IPS DF 6.9 (cell line): ENCODE data around the gene PPP1R12A.

ENCODE experiments used
- DNase-seq: peaks from one replicate; pipeline ENCODE4 v3.0.0-alpha.2; 2013; ENCODE audit warnings: low read depth, low spot score
- H3K27ac ChIP-seq: one replicate; pipeline ENCODE4 v1.5.1; 2013; ENCODE audit warnings: low read length, control low read depth
- H3K27me3 ChIP-seq: 2 replicates; pipeline ENCODE4 v1.6.1; 2013; ENCODE audit warnings: mild to moderate bottlenecking, low read length; ENCODE audit not compliant: control insufficient read depth, insufficient read depth
- H3K36me3 ChIP-seq: 2 replicates; pipeline ENCODE4 v1.6.1; 2013; ENCODE audit warnings: low read length; ENCODE audit not compliant: control insufficient read depth, insufficient read depth
- H3K4me1 ChIP-seq: 2 replicates; pipeline ENCODE4 v1.6.1; 2013; ENCODE audit warnings: low read length; ENCODE audit not compliant: control insufficient read depth, insufficient read depth
- H3K4me3 ChIP-seq: 2 replicates; pipeline ENCODE4 v1.5.1; 2013; ENCODE audit warnings: mild to moderate bottlenecking, low read length
- H3K9me3 ChIP-seq: 2 replicates; pipeline ENCODE4 v1.6.1; 2013; ENCODE audit warnings: low read length, inconsistent platforms; ENCODE audit not compliant: control insufficient read depth, insufficient read depth
- WGBS: extraction: QIAGEN DNeasy Blood & Tissue Kit; methylation state at CpG from one replicate; pipeline ENCODE4 v1.1.7; 2013; ENCODE audit warnings: mixed read lengths, missing lambda C conversion rate; ENCODE audit not compliant: insufficient read length, insufficient coverage; 5-methylcytosine and 5-hydroxymethylcytosine counted together

PPP1R12A gene

GRCh38 chr12:79874665-79875064 lies 60.2 kb downstream of the PPP1R12A start:
- no peaks in the 10 kb centered on the region for H3K9me3 ChIP-seq
- no peak overlapping the region for H3K4me3 ChIP-seq
- no peaks in the 10 kb centered on the region for H3K36me3 ChIP-seq
- DNase-seq = peak; percentile 16
- H3K27me3 ChIP-seq = no peaks in the 10 kb centered on the region
- H3K27ac ChIP-seq = no peak overlapping the region
- H3K4me1 ChIP-seq = no peaks in the 10 kb centered on the region

DNA sequence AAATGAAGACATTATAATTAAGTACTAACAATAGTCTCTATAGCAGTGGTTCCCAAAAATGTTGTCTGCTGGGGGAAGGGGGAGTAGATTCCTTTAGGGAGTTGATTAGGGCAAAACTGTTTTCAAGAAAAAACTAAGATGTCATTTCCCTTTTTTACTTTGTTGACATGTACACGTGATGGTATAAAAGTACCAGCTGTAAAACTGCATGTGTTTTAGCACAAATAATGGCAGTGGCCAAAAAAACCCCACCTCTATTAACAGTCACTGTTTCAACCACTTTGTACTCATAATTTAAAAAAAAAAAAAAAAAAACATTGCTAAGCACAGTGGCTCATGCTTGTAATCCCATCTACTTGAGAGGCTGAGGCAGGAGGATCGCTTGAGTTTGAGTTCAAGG lies 61.7 kb downstream of the PPP1R12A start:
- WGBS = no CpG with 5 or more reads among the region's 2 CpGs

GRCh38 chr12:79871621-79872020 lies 63.3 kb downstream of the PPP1R12A start:
- no peaks in the 10 kb centered on the region for H3K4me1 ChIP-seq
- DNase-seq = no peak
- no CpG with 5 or more reads among the region's 7 CpGs for WGBS

More for the DNA sequence above, 61.7 kb downstream of the PPP1R12A start:
- DNase-seq = no peak
- Histone ChIP-seq H3K4me3 (no peak overlapping the region), H3K9me3 (no peaks in the 10 kb centered on the region), H3K4me1 (no peaks in the 10 kb centered on the region), H3K36me3 (no peaks in the 10 kb centered on the region), H3K27ac (no peak overlapping the region), H3K27me3 (no peaks in the 10 kb centered on the region)

GRCh38 chr12:79870916-79871315 lies 64.0 kb downstream of the PPP1R12A start:
- Histone ChIP-seq H3K27me3 (no peaks in the 10 kb centered on the region), H3K36me3 (no peaks in the 10 kb centered on the region), H3K4me3 (no peak overlapping the region), H3K27ac (no peak overlapping the region), H3K9me3 (no peaks in the 10 kb centered on the region), H3K4me1 (no peaks in the 10 kb centered on the region)
- DNase-seq = no peak

More at GRCh38 chr12:79871621-79872020, 63.3 kb downstream of the PPP1R12A start:
- no peaks in the 10 kb centered on the region for H3K27me3 ChIP-seq
- H3K36me3 ChIP-seq = no peaks in the 10 kb centered on the region
- H3K4me3 ChIP-seq = no peak overlapping the region
- no peak overlapping the region for H3K27ac ChIP-seq
- no peaks in the 10 kb centered on the region for H3K9me3 ChIP-seq

DNA sequence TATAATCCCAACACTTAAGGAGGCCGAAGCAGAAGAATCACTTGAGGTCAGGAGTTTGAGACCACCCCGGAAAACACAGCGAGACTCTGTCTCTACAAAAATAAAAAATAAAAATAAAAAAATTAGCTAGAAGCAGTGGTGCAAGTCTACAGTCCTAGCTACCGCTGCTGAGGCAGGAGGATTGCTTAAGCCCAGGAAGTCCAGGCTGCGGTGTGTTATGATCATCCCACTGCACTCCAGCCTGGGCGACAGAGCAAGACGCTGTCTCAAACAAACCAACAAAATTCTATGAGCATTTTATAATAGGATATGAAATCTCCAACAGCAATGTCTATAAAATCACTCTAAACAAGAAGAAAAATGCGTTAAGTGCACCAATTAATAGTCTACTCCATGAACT lies 75.3 kb downstream of the PPP1R12A start:
- DNase-seq = no peak
- no peak overlapping the region for H3K4me3 ChIP-seq
- no peaks in the 10 kb centered on the region; the same call in 1 of the 2 replicates for H3K4me1 ChIP-seq
- H3K27me3 ChIP-seq = no peaks in the 10 kb centered on the region
- no CpG with 5 or more reads among the region's 8 CpGs for WGBS
- no peak overlapping the region for H3K27ac ChIP-seq
- no peaks in the 10 kb centered on the region for H3K36me3 ChIP-seq
- H3K9me3 ChIP-seq = no peaks in the 10 kb centered on the region

GRCh38 chr12:79858518-79858917 lies 76.4 kb downstream of the PPP1R12A start:
- no CpG with 5 or more reads among the region's 1 CpG for WGBS
- Histone ChIP-seq H3K9me3 (no peaks in the 10 kb centered on the region), H3K36me3 (no peaks in the 10 kb centered on the region), H3K27me3 (no peaks in the 10 kb centered on the region), H3K4me3 (no peak overlapping the region), H3K4me1 (no peaks in the 10 kb centered on the region; the same call in 1 of the 2 replicates), H3K27ac (no peak overlapping the region)
- no peak for DNase-seq

DNA sequence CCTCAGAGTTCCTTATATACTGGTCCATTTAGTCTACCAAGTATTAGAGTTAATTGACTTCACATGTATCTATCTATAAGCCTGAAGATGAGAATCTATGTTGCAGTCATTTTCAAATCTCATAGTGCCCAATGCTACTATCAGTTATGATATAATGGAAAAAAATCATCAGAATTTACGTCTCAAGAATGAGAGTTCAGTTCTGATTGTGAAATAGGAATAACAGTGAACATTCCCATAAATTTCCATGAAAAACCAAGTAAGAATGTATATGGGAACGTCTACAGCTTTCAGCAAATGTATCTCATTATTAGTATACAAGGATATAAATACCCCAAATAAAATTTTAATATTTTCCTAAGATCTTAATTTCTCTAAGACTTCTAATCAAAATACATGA lies 77.2 kb downstream of the PPP1R12A start:
- H3K27me3 ChIP-seq = no peaks in the 10 kb centered on the region
- H3K36me3 ChIP-seq = no peaks in the 10 kb centered on the region
- no peak overlapping the region for H3K27ac ChIP-seq
- H3K9me3 ChIP-seq = no peaks in the 10 kb centered on the region
- H3K4me3 ChIP-seq = no peak overlapping the region
- no peaks in the 10 kb centered on the region; the same call in 1 of the 2 replicates for H3K4me1 ChIP-seq
- WGBS = no CpG with 5 or more reads among the region's 2 CpGs
- DNase-seq = no peak

- Histone ChIP-seq H3K27ac (no peak overlapping the region), H3K4me1 (no peaks in the 10 kb centered on the region), H3K4me3 (no peak overlapping the region), H3K9me3 (no peaks in the 10 kb centered on the region), H3K36me3 (no peaks in the 10 kb centered on the region), H3K27me3 (no peaks in the 10 kb centered on the region)
- no peak for DNase-seq
- WGBS = no CpG with 5 or more reads among the region's 1 CpG
Measured at GRCh38 chr12:79850610-79851299, 84.1 kb downstream of the PPP1R12A start.

GRCh38 chr12:79848339-79848738 lies 86.6 kb downstream of the PPP1R12A start:
- Histone ChIP-seq H3K27ac (no peak overlapping the region), H3K9me3 (no peaks in the 10 kb centered on the region), H3K4me3 (no peak overlapping the region), H3K27me3 (no peaks in the 10 kb centered on the region), H3K4me1 (no peaks in the 10 kb centered on the region), H3K36me3 (no peaks in the 10 kb centered on the region; the same call in 1 of the 2 replicates)
- DNase-seq = no peak
- WGBS = no CpG with 5 or more reads among the region's 4 CpGs

DNA sequence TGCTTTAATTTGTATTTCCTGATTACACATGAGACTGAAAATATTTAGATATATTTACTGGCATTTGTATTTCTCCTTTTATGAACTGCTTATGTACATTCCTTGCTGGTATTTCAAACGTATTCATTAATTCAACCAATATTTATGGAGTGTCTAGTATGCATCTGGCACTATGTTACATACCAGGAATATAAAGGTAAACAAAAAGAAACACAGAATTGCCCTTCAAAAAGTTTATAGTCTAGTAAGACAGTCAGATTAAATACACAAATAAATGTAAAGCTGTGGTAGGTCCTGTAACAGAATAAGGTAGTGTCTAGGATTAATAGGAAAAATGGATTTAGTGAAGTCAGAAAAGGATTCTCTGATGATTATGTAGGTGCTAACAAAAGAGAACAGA lies 87.5 kb downstream of the PPP1R12A start:
- Histone ChIP-seq H3K4me1 (no peaks in the 10 kb centered on the region), H3K36me3 (no peaks in the 10 kb centered on the region; the same call in 1 of the 2 replicates), H3K27ac (no peak overlapping the region), H3K27me3 (no peaks in the 10 kb centered on the region), H3K4me3 (no peak overlapping the region), H3K9me3 (no peaks in the 10 kb centered on the region)
- DNase-seq = no peak
- WGBS = no CpG with 5 or more reads among the region's 1 CpG

- peak; percentile 47 for DNase-seq
- Histone ChIP-seq H3K36me3 (no peaks in the 10 kb centered on the region; the same call in 1 of the 2 replicates), H3K27me3 (no peaks in the 10 kb centered on the region), H3K9me3 (no peaks in the 10 kb centered on the region), H3K27ac (no peak overlapping the region), H3K4me3 (no peak overlapping the region), H3K4me1 (no peaks in the 10 kb centered on the region)
Measured at GRCh38 chr12:79844693-79845092, 90.2 kb downstream of the PPP1R12A start.
